AG09319 (cell line): ENCODE data around the gene BAHCC1.

Experiments used
- DNase-seq: peaks from one replicate; pipeline ENCODE4 v3.0.0-alpha.2; 2010; ENCODE audit warnings: low read depth; ENCODE audit errors: extremely low read depth
- TF ChIP-seq, protein P1 (sequence below): IDR thresholded peaks from 2 replicates; pipeline ENCODE4 v1.5.1; 2011; ENCODE audit warnings: low read depth, mild to moderate bottlenecking, inconsistent platforms, low read length, moderate library complexity

BAHCC1 gene

DNA sequence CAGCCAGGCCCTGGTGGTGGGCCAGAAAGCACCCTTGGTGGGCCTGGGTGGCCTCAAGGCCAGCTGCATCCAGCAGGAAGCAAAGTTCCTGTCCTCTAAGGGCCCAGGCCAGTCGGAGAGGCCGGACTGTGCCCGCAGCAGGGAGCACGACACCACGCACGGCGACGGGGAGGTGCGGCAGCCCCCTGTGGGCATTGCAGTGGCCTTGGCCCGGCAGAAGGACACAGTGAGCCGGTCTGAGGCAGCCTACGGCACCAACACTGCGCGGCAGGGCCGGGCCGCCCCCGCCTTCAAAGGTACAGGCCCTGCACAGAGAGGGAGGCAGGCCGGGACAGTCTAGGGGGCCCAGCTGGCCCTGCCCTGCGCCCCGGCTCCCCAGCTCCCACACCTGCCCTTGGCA is 48.0 kb downstream of the BAHCC1 start:
- TF ChIP-seq, protein P1, sequence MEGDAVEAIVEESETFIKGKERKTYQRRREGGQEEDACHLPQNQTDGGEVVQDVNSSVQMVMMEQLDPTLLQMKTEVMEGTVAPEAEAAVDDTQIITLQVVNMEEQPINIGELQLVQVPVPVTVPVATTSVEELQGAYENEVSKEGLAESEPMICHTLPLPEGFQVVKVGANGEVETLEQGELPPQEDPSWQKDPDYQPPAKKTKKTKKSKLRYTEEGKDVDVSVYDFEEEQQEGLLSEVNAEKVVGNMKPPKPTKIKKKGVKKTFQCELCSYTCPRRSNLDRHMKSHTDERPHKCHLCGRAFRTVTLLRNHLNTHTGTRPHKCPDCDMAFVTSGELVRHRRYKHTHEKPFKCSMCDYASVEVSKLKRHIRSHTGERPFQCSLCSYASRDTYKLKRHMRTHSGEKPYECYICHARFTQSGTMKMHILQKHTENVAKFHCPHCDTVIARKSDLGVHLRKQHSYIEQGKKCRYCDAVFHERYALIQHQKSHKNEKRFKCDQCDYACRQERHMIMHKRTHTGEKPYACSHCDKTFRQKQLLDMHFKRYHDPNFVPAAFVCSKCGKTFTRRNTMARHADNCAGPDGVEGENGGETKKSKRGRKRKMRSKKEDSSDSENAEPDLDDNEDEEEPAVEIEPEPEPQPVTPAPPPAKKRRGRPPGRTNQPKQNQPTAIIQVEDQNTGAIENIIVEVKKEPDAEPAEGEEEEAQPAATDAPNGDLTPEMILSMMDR: no peak
- DNase-seq: no peak

DNA sequence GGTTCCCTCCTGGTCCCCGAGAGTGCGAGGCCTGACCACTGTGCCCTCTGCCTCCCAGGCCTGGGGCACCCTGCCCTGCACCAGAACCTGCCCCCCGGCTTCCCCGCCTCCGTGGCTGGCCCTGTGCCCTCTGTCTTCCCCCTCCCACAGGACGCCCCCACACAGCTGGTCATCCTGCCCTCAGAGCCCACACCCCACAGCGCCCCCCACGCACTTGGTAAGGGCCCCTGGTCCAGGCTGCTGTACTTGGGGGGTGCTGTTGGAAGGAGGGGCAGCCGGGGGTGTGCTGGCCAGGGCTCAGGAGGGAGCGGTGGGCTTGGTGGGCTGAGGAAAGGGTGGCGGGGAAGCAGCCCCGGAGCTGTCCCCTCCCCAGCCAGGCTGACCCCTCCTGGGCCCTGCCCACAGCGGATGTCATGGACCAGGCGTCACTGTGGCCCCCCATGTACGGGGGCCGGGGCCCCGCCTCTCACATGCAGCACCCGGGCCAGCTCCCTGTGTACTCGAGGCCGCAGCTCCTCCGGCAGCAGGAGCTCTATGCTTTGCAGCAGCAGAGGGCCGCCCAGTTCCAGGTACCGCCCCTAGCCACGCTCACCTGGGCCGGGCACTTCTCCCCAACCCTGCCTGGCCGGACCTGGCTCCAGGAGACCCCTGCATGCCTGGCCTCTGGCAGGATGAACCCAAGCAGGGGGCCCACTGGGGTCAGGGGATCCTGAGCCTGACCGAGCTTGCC is 49.5 kb downstream of the BAHCC1 start:
- no peak for DNase-seq
- TF ChIP-seq, protein P1: no peak

DNA sequence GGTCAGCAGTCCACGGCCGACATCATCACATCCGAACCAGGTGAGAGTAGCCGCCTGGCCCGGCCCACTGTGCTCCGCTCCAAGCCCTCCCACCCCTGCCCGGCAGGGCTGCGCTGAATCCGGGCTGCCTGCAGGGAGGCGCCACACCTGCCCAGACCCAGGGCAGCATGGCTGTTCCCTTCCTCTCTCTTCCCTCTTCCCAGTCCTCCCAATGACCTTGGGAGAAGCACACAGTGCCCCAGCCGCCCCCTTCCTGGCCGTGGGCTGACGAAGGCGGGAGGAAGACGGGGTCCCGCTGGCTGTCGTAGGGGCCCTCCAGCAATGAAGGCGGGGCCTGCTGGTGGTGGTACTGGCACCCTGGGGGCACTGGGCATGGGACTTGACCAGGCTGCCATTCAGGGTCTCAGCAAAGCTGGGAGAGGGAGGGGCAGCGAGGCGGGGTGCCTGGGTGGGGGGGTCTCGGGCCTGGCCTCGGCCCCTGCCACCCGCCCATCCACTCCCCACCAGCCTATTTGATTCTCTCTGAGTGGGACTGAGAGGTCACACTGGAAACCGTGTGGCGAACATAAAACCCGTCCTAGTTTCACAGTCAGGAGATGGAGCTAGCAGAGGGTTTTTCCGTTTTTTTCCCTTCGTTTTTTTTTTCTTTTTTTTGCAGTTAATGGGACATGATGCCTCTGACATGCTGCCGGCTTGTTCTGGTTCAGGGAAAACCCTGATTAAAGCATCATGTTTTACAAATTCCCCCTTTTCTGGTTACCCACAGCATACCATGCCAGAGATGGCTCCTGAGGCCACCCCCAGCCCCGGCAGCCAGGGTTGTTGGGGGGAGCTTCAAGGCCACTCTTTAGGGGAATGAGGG is 50.6 kb downstream of the BAHCC1 start:
- DNase-seq: peak; percentile 44
- TF ChIP-seq, protein P1: no peak

DNA sequence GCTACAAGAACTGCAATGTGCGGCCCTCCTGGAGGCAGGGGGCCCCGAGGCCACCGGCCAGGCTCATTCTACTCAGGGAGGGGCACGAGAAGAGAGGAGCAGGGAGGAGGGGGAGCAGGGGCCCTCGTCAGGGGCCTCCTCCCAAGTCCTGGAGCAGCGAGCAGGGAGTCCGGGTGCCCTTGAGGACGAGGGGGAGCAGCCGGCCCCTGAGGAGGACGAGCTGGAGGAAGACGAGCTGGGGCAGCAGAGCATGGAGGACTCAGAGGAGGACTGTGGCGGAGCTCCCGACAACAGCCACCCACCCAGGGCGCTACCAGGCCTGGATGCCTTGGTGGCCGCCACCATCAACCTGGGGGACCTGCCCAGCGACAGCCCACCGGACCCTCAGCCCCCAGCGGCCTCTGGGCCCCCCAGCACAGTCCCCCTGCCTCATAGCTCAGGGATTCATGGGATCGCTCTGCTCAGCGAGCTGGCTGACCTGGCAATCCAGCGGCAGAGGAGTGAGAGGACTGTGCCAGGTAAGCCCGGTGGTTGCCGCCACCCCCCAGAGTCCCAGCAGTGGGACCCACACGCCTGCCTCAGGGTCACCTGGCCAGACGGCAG is 52.2 kb downstream of the BAHCC1 start:
- TF ChIP-seq, protein P1: no peak
- DNase-seq: no peak

DNA sequence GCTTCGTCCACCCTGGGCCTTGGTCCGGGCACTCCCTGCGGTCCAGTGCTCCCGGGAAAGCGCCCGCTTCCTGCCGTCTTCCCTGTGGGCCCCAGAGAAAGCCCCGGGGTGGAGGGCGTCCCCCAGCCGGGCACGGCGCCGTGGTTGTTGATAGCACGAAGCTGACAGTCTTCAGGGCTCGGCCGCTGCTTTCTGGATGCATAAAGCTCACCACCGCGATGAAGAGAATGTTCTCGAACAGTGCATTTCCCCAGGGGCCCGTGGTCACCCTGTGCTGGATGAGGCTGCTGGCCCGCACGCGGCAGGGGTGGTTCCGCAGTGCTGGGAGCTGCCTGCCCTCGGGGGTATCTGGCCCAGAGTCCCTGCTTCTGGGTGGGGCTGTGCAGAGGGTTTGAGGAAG is 53.2 kb downstream of the BAHCC1 start:
- TF ChIP-seq, protein P1: no peak
- DNase-seq: no peak

DNA sequence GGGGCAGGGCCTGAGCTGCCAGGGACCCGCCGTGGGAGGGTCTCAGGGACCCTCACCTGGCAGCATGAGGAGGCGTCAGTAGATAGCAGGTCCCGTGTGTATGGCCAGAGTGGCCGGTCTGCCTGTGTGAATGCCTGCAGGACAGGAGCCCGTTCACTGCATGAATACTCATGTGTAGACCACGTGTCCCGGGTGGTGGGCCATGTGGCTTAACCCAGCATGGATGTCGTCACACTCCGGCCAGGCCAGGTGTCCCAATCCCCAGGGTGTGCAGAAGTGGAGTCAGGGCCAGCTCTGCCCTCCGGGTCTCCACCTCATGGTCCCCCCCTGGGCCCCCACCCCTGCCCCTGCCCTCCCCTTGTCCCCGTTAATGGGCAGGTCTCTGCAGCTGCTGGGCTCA is 53.7 kb downstream of the BAHCC1 start:
- TF ChIP-seq, protein P1: no peak
- DNase-seq: no peak

DNA sequence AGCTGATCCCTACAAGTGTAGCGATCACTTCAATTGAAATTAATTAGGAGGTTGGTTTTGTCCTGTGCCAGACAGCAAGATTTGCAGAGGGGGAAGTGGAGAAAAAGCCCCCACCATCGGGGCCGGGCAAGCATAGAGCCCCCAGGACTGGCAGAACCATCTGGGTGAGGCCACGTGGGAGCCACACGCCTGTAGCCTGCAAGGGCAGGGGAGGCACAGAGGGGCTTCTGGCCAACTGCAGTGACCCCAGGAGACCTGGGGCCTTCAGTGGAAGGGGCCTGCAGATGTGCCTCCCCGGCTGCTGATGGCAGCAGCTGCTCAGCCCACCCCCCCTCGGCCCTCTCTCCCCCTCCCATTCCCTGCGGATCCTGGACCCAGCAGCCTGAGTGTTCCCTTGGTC is 54.1 kb downstream of the BAHCC1 start:
- DNase-seq: no peak
- TF ChIP-seq, protein P1: no peak
